GM10248 (cell line): ENCODE measurements around the gene PIF1.
"Not testable (repeated sequence)": the region's sequence is repeated elsewhere in the genome, so short reads cannot be mapped to it uniquely, and the experiment has no call there.

Source experiments
- CTCF ChIA-PET: fragments of 300-600 bp; sonication (Branson Sonifier 250); formaldehyde crosslinking; extraction: SDS; loops from one replicate; lab custom pipeline; 2021; ENCODE audit warnings: antibody characterized with exemption; lab: Yijun Ruan, JAX
- POLR2A ChIA-PET: fragments of 350-650 bp; sonication (Branson Sonifier 250); formaldehyde crosslinking; extraction: SDS; loops from one replicate; lab custom pipeline; 2020; ENCODE audit warnings: antibody characterized with exemption; lab: Yijun Ruan, JAX
- DNase-seq: peaks from one replicate; pipeline ENCODE4 v3.0.0; 2012; ENCODE audit errors: extremely low spot score
- CTCF ChIP-seq: IDR thresholded peaks from 2 replicates; pipeline ENCODE4 v1.5.1; 2012; ENCODE audit warnings: mild to moderate bottlenecking, low read depth; ENCODE audit errors: extremely low read depth, missing control alignments, control extremely low read depth

PIF1 gene

GRCh38 chr15:64804619-64805018 is 20.8 kb downstream of the PIF1 start:
- no peak for TF ChIP-seq CTCF
- CTCF ChIA-PET: interaction anchor here (0.9 to 16.8 kb wide), 5 partner anchors 8 to 69 kb away, joined by 3 to 300 read pairs (median 3); no protein-coding TSS in a partner anchor
- DNase-seq: no peak
- POLR2A ChIA-PET: interaction anchor here (1.0 kb wide), 1 partner anchor 36 kb away, joined by 3 read pairs; no protein-coding TSS in a partner anchor

- no peak for DNase-seq
- no peak for TF ChIP-seq CTCF
- ChIA-PET POLR2A (interaction anchor here (0.7 kb wide), 1 partner anchor 265 kb away, joined by 5 read pairs; no protein-coding TSS in a partner anchor), CTCF (interaction anchor here (1.3 to 16.8 kb wide), 5 partner anchors 12 to 120 kb away, joined by 3 to 300 read pairs (median 6); no protein-coding TSS in a partner anchor)
These were observed 21.9 kb downstream of the PIF1 start for GRCh38 chr15:64803526-64803925.

GRCh38 chr15:64800476-64800875 is 25.0 kb downstream of the PIF1 start:
- ChIA-PET CTCF (interaction anchor here (3.0 to 16.8 kb wide), 2 partner anchors 10 to 64 kb away, joined by 29 to 300 read pairs; no protein-coding TSS in a partner anchor), POLR2A (no interaction called here)
- no peak for TF ChIP-seq CTCF
- no peak for DNase-seq

GRCh38 chr15:64798905-64799304 is 26.5 kb downstream of the PIF1 start:
- DNase-seq, CTCF ChIA-PET, POLR2A ChIA-PET: not testable (repeated sequence)

- CTCF ChIA-PET: interaction anchor here (1.0 to 1.5 kb wide), 2 partner anchors 9 to 12 kb away, joined by 3 to 6 read pairs; no protein-coding TSS in a partner anchor
- DNase-seq, POLR2A ChIA-PET: not testable (repeated sequence)
These were observed 29.5 kb downstream of the PIF1 start for GRCh38 chr15:64795921-64796320.

GRCh38 chr15:64795299-64795698 is 30.1 kb downstream of the PIF1 start:
- DNase-seq, POLR2A ChIA-PET: not testable (repeated sequence)
- CTCF ChIA-PET: interaction anchor here (1.0 to 1.6 kb wide), 3 partner anchors 9 to 15 kb away, joined by 3 to 6 read pairs (median 3); no protein-coding TSS in a partner anchor

GRCh38 chr15:64792282-64792681 is 33.2 kb downstream of the PIF1 start:
- TF ChIP-seq CTCF: no peak
- POLR2A ChIA-PET: no interaction called here
- DNase-seq: no peak
- CTCF ChIA-PET: interaction anchor here (1.1 kb wide), 1 partner anchor 23 kb away, joined by 6 read pairs; no protein-coding TSS in a partner anchor

GRCh38 chr15:64791401-64791800 is 34.0 kb downstream of the PIF1 start:
- ChIA-PET CTCF (interaction anchor here (1.1 to 1.2 kb wide), 2 partner anchors 18 to 24 kb away, joined by 6 read pairs; no protein-coding TSS in a partner anchor), POLR2A (no interaction called here)
- no peak for TF ChIP-seq CTCF
- no peak for DNase-seq
